ENCODE data around the gene OR2T27.
"Not testable (repeated sequence)": the region's sequence is repeated elsewhere in the genome, so short reads cannot be mapped to it uniquely, and the experiment has no call there.

DNA sequence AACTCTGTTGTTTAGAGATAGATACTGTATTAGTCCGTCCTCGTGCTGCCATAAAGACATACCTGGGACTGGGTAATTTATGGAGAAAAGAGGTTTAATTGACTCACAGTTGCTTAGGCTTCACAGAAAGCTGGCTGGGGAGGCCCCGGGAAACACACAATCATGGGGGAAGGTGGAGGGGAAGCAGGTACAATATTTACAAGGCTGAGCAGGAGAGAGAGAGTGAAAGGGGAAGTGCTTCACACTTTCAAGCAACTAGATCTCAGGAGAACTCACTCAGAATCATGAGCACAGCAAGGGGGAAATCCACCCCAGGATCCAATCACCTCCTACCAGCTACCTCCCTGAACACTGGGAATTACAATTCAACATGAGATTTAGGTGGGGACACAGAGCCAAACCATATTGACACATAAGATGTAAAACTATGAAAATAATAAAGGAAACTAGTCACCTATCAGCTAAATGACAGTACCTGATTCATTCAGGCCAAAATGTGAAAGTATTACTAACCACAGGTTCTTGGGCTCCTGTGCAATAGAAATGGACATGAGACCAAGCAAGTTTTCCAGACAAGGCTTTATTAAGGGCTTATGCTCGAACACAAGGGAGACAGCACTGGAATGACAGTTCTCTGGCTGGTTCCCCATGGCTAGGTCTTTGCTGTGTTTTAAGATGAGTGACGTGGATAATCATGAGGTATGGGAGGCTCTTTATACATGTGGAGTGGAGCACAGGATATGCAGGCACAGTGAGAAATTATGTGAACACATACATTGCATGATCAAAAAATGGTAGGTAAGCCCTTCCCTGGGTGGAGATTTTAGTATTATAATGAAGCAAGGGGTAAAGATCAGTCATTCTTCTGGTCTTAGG, 8.4 kb upstream of the OR2T27 start:
- TF ChIP-seq, protein P1, sequence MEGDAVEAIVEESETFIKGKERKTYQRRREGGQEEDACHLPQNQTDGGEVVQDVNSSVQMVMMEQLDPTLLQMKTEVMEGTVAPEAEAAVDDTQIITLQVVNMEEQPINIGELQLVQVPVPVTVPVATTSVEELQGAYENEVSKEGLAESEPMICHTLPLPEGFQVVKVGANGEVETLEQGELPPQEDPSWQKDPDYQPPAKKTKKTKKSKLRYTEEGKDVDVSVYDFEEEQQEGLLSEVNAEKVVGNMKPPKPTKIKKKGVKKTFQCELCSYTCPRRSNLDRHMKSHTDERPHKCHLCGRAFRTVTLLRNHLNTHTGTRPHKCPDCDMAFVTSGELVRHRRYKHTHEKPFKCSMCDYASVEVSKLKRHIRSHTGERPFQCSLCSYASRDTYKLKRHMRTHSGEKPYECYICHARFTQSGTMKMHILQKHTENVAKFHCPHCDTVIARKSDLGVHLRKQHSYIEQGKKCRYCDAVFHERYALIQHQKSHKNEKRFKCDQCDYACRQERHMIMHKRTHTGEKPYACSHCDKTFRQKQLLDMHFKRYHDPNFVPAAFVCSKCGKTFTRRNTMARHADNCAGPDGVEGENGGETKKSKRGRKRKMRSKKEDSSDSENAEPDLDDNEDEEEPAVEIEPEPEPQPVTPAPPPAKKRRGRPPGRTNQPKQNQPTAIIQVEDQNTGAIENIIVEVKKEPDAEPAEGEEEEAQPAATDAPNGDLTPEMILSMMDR (tag by site-specific recombination; IDR thresholded peaks at IDR 0.05), result not testable (repeated sequence)
- TF ChIP-seq, protein P2, sequence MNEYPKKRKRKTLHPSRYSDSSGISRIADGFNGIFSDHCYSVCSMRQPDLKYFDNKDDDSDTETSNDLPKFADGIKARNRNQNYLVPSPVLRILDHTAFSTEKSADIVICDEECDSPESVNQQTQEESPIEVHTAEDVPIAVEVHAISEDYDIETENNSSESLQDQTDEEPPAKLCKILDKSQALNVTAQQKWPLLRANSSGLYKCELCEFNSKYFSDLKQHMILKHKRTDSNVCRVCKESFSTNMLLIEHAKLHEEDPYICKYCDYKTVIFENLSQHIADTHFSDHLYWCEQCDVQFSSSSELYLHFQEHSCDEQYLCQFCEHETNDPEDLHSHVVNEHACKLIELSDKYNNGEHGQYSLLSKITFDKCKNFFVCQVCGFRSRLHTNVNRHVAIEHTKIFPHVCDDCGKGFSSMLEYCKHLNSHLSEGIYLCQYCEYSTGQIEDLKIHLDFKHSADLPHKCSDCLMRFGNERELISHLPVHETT (tag by site-specific recombination; IDR thresholded peaks at IDR 0.05), result not testable (repeated sequence)
- TF ChIP-seq, protein P3, sequence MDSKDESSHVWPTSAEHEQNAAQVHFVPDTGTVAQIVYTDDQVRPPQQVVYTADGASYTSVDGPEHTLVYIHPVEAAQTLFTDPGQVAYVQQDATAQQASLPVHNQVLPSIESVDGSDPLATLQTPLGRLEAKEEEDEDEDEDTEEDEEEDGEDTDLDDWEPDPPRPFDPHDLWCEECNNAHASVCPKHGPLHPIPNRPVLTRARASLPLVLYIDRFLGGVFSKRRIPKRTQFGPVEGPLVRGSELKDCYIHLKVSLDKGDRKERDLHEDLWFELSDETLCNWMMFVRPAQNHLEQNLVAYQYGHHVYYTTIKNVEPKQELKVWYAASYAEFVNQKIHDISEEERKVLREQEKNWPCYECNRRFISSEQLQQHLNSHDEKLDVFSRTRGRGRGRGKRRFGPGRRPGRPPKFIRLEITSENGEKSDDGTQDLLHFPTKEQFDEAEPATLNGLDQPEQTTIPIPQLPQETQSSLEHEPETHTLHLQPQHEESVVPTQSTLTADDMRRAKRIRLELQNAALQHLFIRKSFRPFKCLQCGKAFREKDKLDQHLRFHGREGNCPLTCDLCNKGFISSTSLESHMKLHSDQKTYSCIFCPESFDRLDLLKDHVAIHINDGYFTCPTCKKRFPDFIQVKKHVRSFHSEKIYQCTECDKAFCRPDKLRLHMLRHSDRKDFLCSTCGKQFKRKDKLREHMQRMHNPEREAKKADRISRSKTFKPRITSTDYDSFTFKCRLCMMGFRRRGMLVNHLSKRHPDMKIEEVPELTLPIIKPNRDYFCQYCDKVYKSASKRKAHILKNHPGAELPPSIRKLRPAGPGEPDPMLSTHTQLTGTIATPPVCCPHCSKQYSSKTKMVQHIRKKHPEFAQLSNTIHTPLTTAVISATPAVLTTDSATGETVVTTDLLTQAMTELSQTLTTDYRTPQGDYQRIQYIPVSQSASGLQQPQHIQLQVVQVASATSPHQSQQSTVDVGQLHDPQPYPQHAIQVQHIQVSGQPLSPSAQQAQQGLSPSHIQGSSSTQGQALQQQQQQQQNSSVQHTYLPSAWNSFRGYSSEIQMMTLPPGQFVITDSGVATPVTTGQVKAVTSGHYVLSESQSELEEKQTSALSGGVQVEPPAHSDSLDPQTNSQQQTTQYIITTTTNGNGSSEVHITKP (tag by site-specific recombination; IDR thresholded peaks at IDR 0.05), result not testable (repeated sequence)
- not testable (repeated sequence) for TF ChIP-seq ZNF274 (IDR thresholded peaks at IDR 0.05; ENCODE audit: low read length); ZNF274 (tag by site-specific recombination; IDR thresholded peaks at IDR 0.05; ENCODE audit: borderline replicate concordance); ZNF785 (tag by site-specific recombination; IDR thresholded peaks at IDR 0.05); ZNF560 (tag by site-specific recombination; IDR thresholded peaks at IDR 0.05; ENCODE audit: borderline replicate concordance); ZNF24 (tag by site-specific recombination; IDR thresholded peaks at IDR 0.05); ZNF571 (tag by site-specific recombination; IDR thresholded peaks at IDR 0.05); BCL11B (tag by site-specific recombination; IDR thresholded peaks at IDR 0.05; ENCODE audit: low read depth)
- TF ChIP-seq, protein P4, sequence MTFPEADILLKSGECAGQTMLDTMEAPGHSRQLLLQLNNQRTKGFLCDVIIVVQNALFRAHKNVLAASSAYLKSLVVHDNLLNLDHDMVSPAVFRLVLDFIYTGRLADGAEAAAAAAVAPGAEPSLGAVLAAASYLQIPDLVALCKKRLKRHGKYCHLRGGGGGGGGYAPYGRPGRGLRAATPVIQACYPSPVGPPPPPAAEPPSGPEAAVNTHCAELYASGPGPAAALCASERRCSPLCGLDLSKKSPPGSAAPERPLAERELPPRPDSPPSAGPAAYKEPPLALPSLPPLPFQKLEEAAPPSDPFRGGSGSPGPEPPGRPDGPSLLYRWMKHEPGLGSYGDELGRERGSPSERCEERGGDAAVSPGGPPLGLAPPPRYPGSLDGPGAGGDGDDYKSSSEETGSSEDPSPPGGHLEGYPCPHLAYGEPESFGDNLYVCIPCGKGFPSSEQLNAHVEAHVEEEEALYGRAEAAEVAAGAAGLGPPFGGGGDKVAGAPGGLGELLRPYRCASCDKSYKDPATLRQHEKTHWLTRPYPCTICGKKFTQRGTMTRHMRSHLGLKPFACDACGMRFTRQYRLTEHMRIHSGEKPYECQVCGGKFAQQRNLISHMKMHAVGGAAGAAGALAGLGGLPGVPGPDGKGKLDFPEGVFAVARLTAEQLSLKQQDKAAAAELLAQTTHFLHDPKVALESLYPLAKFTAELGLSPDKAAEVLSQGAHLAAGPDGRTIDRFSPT (tag by site-specific recombination; IDR thresholded peaks at IDR 0.05), result not testable (repeated sequence)
- TF ChIP-seq, protein P5, sequence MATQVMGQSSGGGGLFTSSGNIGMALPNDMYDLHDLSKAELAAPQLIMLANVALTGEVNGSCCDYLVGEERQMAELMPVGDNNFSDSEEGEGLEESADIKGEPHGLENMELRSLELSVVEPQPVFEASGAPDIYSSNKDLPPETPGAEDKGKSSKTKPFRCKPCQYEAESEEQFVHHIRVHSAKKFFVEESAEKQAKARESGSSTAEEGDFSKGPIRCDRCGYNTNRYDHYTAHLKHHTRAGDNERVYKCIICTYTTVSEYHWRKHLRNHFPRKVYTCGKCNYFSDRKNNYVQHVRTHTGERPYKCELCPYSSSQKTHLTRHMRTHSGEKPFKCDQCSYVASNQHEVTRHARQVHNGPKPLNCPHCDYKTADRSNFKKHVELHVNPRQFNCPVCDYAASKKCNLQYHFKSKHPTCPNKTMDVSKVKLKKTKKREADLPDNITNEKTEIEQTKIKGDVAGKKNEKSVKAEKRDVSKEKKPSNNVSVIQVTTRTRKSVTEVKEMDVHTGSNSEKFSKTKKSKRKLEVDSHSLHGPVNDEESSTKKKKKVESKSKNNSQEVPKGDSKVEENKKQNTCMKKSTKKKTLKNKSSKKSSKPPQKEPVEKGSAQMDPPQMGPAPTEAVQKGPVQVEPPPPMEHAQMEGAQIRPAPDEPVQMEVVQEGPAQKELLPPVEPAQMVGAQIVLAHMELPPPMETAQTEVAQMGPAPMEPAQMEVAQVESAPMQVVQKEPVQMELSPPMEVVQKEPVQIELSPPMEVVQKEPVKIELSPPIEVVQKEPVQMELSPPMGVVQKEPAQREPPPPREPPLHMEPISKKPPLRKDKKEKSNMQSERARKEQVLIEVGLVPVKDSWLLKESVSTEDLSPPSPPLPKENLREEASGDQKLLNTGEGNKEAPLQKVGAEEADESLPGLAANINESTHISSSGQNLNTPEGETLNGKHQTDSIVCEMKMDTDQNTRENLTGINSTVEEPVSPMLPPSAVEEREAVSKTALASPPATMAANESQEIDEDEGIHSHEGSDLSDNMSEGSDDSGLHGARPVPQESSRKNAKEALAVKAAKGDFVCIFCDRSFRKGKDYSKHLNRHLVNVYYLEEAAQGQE (tag by site-specific recombination; IDR thresholded peaks at IDR 0.05), result not testable (repeated sequence)
- TF ChIP-seq, protein P6, sequence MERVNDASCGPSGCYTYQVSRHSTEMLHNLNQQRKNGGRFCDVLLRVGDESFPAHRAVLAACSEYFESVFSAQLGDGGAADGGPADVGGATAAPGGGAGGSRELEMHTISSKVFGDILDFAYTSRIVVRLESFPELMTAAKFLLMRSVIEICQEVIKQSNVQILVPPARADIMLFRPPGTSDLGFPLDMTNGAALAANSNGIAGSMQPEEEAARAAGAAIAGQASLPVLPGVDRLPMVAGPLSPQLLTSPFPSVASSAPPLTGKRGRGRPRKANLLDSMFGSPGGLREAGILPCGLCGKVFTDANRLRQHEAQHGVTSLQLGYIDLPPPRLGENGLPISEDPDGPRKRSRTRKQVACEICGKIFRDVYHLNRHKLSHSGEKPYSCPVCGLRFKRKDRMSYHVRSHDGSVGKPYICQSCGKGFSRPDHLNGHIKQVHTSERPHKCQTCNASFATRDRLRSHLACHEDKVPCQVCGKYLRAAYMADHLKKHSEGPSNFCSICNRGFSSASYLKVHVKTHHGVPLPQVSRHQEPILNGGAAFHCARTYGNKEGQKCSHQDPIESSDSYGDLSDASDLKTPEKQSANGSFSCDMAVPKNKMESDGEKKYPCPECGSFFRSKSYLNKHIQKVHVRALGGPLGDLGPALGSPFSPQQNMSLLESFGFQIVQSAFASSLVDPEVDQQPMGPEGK (tag by site-specific recombination; IDR thresholded peaks at IDR 0.05), result not testable (repeated sequence)

Measured in HEK293 (cell line).